Measurements from ENCODE around the gene WDR5. TPM values are rescaled to one million over a fixed set of nuclear protein-coding genes. Genes with fewer than 3 reads are reported as not detected.
A peak's percentile ranks its signal among the peaks of the same experiment; 100 is the strongest.

WDR5 gene
- total RNA-seq, 2 donors from 2014 or later: 53.8 to 57.2 TPM

GRCh38 chr9:134128727-134129679 is 6.9 kb upstream of the WDR5 start:
- Mint-ChIP-seq H3K27ac (no peak overlapping the region), H3K4me3 (no peak overlapping the region), H3K9me3 (no peaks in the 10 kb centered on the region), H3K4me1 (peaks cover 15% of the 10 kb centered on the region), H3K27me3 (ENCODE audit: insufficient read depth) (no peaks in the 10 kb centered on the region), H3K36me3 (ENCODE audit: low read depth) (no peaks in the 10 kb centered on the region)
- no peaks in the 10 kb centered on the region for H3K9me3 ChIP-seq (ENCODE audit: control insufficient read depth, low read length)
- H3K4me3 ChIP-seq (ENCODE audit: low read length): no peak overlapping the region
- H3K27me3 ChIP-seq (ENCODE audit: control insufficient read depth, insufficient read depth, low read length, poor library complexity, severe bottlenecking): no peaks in the 10 kb centered on the region
- DNase-seq: no peak
- H3K9ac ChIP-seq (ENCODE audit: extremely low read depth, low read length, poor library complexity, severe bottlenecking): no peak overlapping the region
- peak overlapping the region; percentile 68 for H3K27ac ChIP-seq (ENCODE audit: low read depth, low read length)
- H3K4me1 ChIP-seq (ENCODE audit: control insufficient read depth, insufficient read depth, low read length): peaks cover 5% of the 10 kb centered on the region
- TF ChIP-seq CTCF (conservative IDR thresholded peaks at IDR 0.05): no peak
- WGBS, 2 experiments (ENCODE audit: insufficient coverage in 1 of 2, insufficient read length in 1 of 2): 88 to 92% methylated on average over 29 to 38 of the region's 38 CpGs
- no peaks in the 10 kb centered on the region for H3K36me3 ChIP-seq (ENCODE audit: control insufficient read depth, insufficient read depth, low read length)

GRCh38 chr9:134130503-134131375 is 5.1 kb upstream of the WDR5 start:
- H3K27me3 ChIP-seq (ENCODE audit: control insufficient read depth, insufficient read depth, low read length, poor library complexity, severe bottlenecking): no peaks in the 10 kb centered on the region
- H3K27ac ChIP-seq (ENCODE audit: low read depth, low read length): no peak overlapping the region
- H3K4me1 Mint-ChIP-seq: peaks cover 24% of the 10 kb centered on the region
- no peaks in the 10 kb centered on the region for H3K9me3 Mint-ChIP-seq
- WGBS, 2 experiments (ENCODE audit: insufficient coverage in 1 of 2, insufficient read length in 1 of 2): 58 to 75% methylated on average over 9 to 21 of the region's 23 CpGs
- H3K27me3 Mint-ChIP-seq (ENCODE audit: insufficient read depth): no peaks in the 10 kb centered on the region
- peaks cover 13% of the 10 kb centered on the region for H3K4me1 ChIP-seq (ENCODE audit: control insufficient read depth, insufficient read depth, low read length)
- H3K4me3 ChIP-seq (ENCODE audit: low read length): no peak overlapping the region
- no peak for TF ChIP-seq CTCF (conservative IDR thresholded peaks at IDR 0.05)
- H3K9ac ChIP-seq (ENCODE audit: extremely low read depth, low read length, poor library complexity, severe bottlenecking): peak overlapping the region; percentile 34
- H3K9me3 ChIP-seq (ENCODE audit: control insufficient read depth, low read length): no peaks in the 10 kb centered on the region
- peak overlapping the region; percentile 83 for H3K27ac Mint-ChIP-seq
- H3K36me3 ChIP-seq (ENCODE audit: control insufficient read depth, insufficient read depth, low read length): no peaks in the 10 kb centered on the region
- no peaks in the 10 kb centered on the region for H3K36me3 Mint-ChIP-seq (ENCODE audit: low read depth)
- H3K4me3 Mint-ChIP-seq: no peak overlapping the region
- peak; percentile 87 for DNase-seq

- Mint-ChIP-seq H3K4me1 (peaks cover 24% of the 10 kb centered on the region), H3K36me3 (ENCODE audit: low read depth) (no peaks in the 10 kb centered on the region), H3K27me3 (ENCODE audit: insufficient read depth) (no peaks in the 10 kb centered on the region), H3K9me3 (no peaks in the 10 kb centered on the region), H3K27ac (peak overlapping the region; percentile 83), H3K4me3 (no peak overlapping the region)
- 87 to 89% methylated on average over 11 to 13 of the region's 13 CpGs for WGBS, 2 experiments (ENCODE audit: insufficient coverage in 1 of 2, insufficient read length in 1 of 2)
- H3K9me3 ChIP-seq (ENCODE audit: control insufficient read depth, low read length): no peaks in the 10 kb centered on the region
- peak; percentile 59 for DNase-seq
- H3K27me3 ChIP-seq (ENCODE audit: control insufficient read depth, insufficient read depth, low read length, poor library complexity, severe bottlenecking): no peaks in the 10 kb centered on the region
- peak overlapping the region; percentile 34 for H3K9ac ChIP-seq (ENCODE audit: extremely low read depth, low read length, poor library complexity, severe bottlenecking)
- no peak overlapping the region for H3K4me3 ChIP-seq (ENCODE audit: low read length)
- no peak for TF ChIP-seq CTCF (conservative IDR thresholded peaks at IDR 0.05)
- H3K4me1 ChIP-seq (ENCODE audit: control insufficient read depth, insufficient read depth, low read length): peaks cover 13% of the 10 kb centered on the region
- H3K36me3 ChIP-seq (ENCODE audit: control insufficient read depth, insufficient read depth, low read length): no peaks in the 10 kb centered on the region
- no peak overlapping the region for H3K27ac ChIP-seq (ENCODE audit: low read depth, low read length)
These were observed 4.2 kb upstream of the WDR5 start for GRCh38 chr9:134131471-134132207.
